Measurements from ENCODE around the gene PAX1.

DNA sequence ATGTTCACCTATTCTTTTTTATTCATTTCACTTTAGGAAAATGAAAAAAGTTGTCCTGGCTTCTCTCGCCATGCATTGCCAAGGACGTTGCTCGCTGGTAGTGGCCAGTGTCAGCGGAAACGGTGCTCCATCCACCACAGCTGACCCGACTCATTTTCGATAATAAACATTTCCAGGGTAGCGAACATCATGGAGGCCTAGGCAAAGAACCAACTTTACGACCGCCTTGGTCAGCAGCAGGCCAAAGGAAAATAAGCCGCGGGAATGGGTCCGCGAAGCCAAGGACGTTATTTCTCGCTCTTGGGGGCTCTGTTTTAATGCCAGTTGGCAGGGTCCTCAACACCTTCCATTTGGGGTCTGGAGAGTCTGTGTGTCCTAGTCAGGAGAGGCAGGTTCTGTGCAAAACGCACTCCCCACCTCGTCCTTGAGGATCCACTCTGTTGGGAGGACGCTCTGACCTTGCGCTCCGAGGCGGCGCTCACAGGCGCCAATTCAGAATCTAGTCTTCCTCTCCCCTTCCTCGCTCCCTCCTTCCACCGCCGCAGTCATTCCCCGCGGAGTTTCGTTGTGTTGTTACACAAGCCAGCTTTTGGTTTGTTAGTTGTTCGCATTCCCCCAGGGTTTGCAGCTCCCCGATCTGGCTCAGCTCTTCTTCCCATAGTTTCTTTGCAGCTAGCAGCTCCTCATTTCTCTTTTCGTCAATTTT, 4.1 kb upstream of the PAX1 start:
- TF ChIP-seq ZNF274 (CRISPR knock-in tag; IDR thresholded peaks at IDR 0.05) (no peak), TAF1 (CRISPR knock-in tag; IDR thresholded peaks at IDR 0.05) (no peak), ZNF235 (CRISPR knock-in tag; IDR thresholded peaks at IDR 0.05; ENCODE audit: borderline replicate concordance) (no peak), ZNF770 (CRISPR knock-in tag; IDR thresholded peaks at IDR 0.05) (no peak), CHD4 (IDR thresholded peaks at IDR 0.05; ENCODE audit: borderline replicate concordance, low read length) (no peak), ZNF788 (CRISPR knock-in tag; IDR thresholded peaks at IDR 0.05; ENCODE audit: borderline replicate concordance) (no peak), POLR2A (IDR thresholded peaks at IDR 0.05; ENCODE audit: insufficient read depth in 1 of 2, low read depth in 2 of 2, low read length in 2 of 2) (no peak), ZNF543 (CRISPR knock-in tag; IDR thresholded peaks at IDR 0.05) (no peak), EZH2 (conservative IDR thresholded peaks at IDR 0.05; ENCODE audit: low read depth, low read length) (no peak; the same call in 1 of the 2 replicates), STAG1 (CRISPR knock-in tag; IDR thresholded peaks at IDR 0.05) (no peak), CTCF (CRISPR knock-in tag; IDR thresholded peaks at IDR 0.05) (no peak)
- TF ChIP-seq, protein P1, sequence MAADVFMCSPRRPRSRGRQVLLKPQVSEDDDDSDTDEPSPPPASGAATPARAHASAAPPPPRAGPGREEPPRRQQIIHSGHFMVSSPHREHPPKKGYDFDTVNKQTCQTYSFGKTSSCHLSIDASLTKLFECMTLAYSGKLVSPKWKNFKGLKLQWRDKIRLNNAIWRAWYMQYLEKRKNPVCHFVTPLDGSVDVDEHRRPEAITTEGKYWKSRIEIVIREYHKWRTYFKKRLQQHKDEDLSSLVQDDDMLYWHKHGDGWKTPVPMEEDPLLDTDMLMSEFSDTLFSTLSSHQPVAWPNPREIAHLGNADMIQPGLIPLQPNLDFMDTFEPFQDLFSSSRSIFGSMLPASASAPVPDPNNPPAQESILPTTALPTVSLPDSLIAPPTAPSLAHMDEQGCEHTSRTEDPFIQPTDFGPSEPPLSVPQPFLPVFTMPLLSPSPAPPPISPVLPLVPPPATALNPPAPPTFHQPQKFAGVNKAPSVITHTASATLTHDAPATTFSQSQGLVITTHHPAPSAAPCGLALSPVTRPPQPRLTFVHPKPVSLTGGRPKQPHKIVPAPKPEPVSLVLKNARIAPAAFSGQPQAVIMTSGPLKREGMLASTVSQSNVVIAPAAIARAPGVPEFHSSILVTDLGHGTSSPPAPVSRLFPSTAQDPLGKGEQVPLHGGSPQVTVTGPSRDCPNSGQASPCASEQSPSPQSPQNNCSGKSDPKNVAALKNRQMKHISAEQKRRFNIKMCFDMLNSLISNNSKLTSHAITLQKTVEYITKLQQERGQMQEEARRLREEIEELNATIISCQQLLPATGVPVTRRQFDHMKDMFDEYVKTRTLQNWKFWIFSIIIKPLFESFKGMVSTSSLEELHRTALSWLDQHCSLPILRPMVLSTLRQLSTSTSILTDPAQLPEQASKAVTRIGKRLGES (CRISPR knock-in tag; IDR thresholded peaks at IDR 0.05; ENCODE audit: borderline replicate concordance) = no peak

Measured in HepG2 (cell line).